ENCODE data around the gene BRDT.

The BRDT gene

DNA sequence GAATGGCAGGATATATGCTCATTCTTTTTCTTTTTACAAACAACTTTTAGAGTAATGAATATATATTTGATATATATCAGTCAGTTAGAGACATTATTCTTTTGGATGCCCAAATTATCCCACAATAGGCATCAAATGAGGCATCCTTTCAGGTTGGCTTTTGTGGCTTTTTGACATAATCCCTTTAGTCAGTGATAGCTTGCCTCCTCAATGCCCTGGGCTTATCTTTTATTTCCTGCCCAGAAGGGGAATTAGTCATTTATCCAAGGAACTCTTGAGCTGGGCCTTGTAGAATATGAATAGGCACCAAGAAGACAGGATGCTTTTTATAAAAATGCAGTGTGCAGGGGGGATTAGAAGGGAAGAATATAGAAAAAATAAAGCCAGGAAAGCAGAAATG is 102.7 kb downstream of the BRDT start:
- H4K20me1 ChIP-seq = no peaks in the 10 kb centered on the region
- no peaks in the 10 kb centered on the region for H3K36me3 ChIP-seq
- H3K27me3 ChIP-seq = no peaks in the 10 kb centered on the region
- H3K9ac ChIP-seq = no peak overlapping the region
- TF ChIP-seq Cebpa-rat (IDR thresholded peaks at IDR 0.05) = no peak
- no peaks in the 10 kb centered on the region for H3K9me3 ChIP-seq
- H3K4me3 ChIP-seq = no peak overlapping the region
- H3K4me2 ChIP-seq = no peak overlapping the region
- no peak overlapping the region for H3K27ac ChIP-seq
- no peaks in the 10 kb centered on the region for H3K4me1 ChIP-seq
